OCI-LY1 (cell line): Measurements from ENCODE around the gene MKX.

ENCODE experiments used
- H2AFZ ChIP-seq: fragments of 200-600 bp; sonication (generic), shearing (Covaris generic); 2 replicates; pipeline ENCODE4 v1.6.0; 2014; ENCODE audit warnings: antibody characterized with exemption, mild to moderate bottlenecking, low read length
- H3F3A ChIP-seq: fragments of 200-600 bp; sonication (generic), shearing (Covaris generic); 2 replicates; pipeline ENCODE4 v1.6.0; 2014; ENCODE audit warnings: mild to moderate bottlenecking, antibody characterized with exemption, low read length, moderate library complexity; ENCODE audit not compliant: insufficient read depth
- H3K27ac ChIP-seq: fragments of 200-600 bp; sonication (generic); 2 replicates; pipeline ENCODE4 v1.5.1; 2014; ENCODE audit warnings: low read length, mixed run types, mild to moderate bottlenecking, low read depth; ENCODE audit not compliant: poor library complexity, severe bottlenecking
- H3K27me3 ChIP-seq: fragments of 200-600 bp; sonication (generic); 2 replicates; pipeline ENCODE4 v1.6.0; 2014; ENCODE audit warnings: antibody characterized with exemption, mild to moderate bottlenecking, low read length, moderate library complexity; ENCODE audit not compliant: insufficient read depth
- H3K36me3 ChIP-seq: fragments of 200-600 bp; sonication (generic); 2 replicates; pipeline ENCODE4 v1.6.1; 2014; ENCODE audit warnings: mild to moderate bottlenecking, antibody characterized with exemption, low read length, moderate library complexity, mixed read lengths; ENCODE audit not compliant: insufficient read depth
- H3K4me1 ChIP-seq: fragments of 200-600 bp; sonication (generic); 2 replicates; pipeline ENCODE4 v1.5.1; 2014; ENCODE audit warnings: mild to moderate bottlenecking, low read length, moderate library complexity; ENCODE audit not compliant: insufficient read depth, severe bottlenecking
- H3K4me2 ChIP-seq: fragments of 200-600 bp; sonication (generic), shearing (Covaris generic); 2 replicates; pipeline ENCODE4 v1.6.1; 2014; ENCODE audit warnings: low read length
- H3K4me3 ChIP-seq: fragments of 200-600 bp; sonication (generic); 2 replicates; pipeline ENCODE4 v1.5.1; 2014; ENCODE audit warnings: low read length, low read depth, mild to moderate bottlenecking, mixed read lengths; ENCODE audit not compliant: poor library complexity, severe bottlenecking
- H3K79me2 ChIP-seq: fragments of 200-600 bp; shearing (Covaris generic); 2 replicates; pipeline ENCODE4 v1.6.1; 2016; ENCODE audit warnings: mixed run types, low read length, mixed read lengths; ENCODE audit not compliant: insufficient read depth
- H3K9ac ChIP-seq: fragments of 200-600 bp; sonication (generic), shearing (Covaris generic); 2 replicates; pipeline ENCODE4 v1.6.1; 2014; ENCODE audit warnings: mild to moderate bottlenecking, low read length, mixed read lengths
- H3K9me2 ChIP-seq: fragments of 200-600 bp; sonication (generic), shearing (Covaris generic); 2 replicates; pipeline ENCODE4 v1.6.1; 2014; ENCODE audit warnings: low read depth, mild to moderate bottlenecking, low read length, mixed read lengths
- H3K9me3 ChIP-seq: fragments of 200-600 bp; shearing (Covaris generic); 2 replicates; pipeline ENCODE4 v1.6.1; 2014; ENCODE audit warnings: low read length, mixed read lengths
- H4K20me1 ChIP-seq: fragments of 200-600 bp; sonication (generic), shearing (Covaris generic); 2 replicates; pipeline ENCODE4 v1.6.0; 2016; ENCODE audit warnings: mild to moderate bottlenecking, low read length; ENCODE audit not compliant: insufficient read depth
- EZH2 ChIP-seq: fragments of 200-600 bp; sonication (generic), shearing (Covaris generic); IDR thresholded peaks from 2 replicates; pipeline ENCODE4 v1.8.0; 2017; ENCODE audit warnings: borderline replicate concordance, mixed run types, mild to moderate bottlenecking, antibody characterized with exemption, low read length, moderate library complexity, mixed read lengths
- TF ChIP-seq, protein P1 (sequence below): fragments of 200-600 bp; sonication (generic), shearing (Covaris generic); IDR thresholded peaks from 2 replicates; pipeline ENCODE4 v1.5.1; 2017; ENCODE audit warnings: mild to moderate bottlenecking, antibody characterized with exemption, low read length, moderate library complexity, mixed read lengths

The MKX gene

DNA sequence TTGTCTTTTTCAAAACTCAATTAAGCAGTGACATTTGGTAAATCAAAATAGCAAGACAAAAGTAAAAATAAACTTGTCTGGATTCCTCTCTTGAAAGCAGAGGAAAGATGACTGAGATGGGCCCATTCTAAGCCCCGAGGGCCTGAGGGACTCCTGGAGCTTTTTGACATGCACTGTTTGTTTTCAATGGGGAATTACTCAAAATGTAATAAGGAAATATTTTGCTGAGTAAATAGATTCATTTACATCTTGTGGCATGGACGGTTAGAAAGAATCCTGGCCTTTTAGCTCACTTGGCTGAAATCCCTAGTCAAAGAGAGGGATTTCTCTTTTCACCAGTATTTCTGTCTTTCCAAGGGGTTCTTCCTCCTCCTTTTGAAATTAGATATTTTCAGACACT lies 108.0 kb downstream of the MKX start:
- Histone ChIP-seq H4K20me1 (no peaks in the 10 kb centered on the region), H3K4me3 (no peak overlapping the region), H3K9me3 (no peaks in the 10 kb centered on the region), H3K27ac (no peak overlapping the region), H3K4me2 (no peak overlapping the region), H3K79me2 (no peaks in the 10 kb centered on the region), H3K4me1 (no peaks in the 10 kb centered on the region), H2AFZ (no peak overlapping the region), H3K36me3 (no peaks in the 10 kb centered on the region), H3F3A (no peaks in the 10 kb centered on the region), H3K9me2 (no peaks in the 10 kb centered on the region), H3K9ac (no peak overlapping the region), H3K27me3 (no peaks in the 10 kb centered on the region)
- no peak for TF ChIP-seq EZH2
- TF ChIP-seq, protein P1, sequence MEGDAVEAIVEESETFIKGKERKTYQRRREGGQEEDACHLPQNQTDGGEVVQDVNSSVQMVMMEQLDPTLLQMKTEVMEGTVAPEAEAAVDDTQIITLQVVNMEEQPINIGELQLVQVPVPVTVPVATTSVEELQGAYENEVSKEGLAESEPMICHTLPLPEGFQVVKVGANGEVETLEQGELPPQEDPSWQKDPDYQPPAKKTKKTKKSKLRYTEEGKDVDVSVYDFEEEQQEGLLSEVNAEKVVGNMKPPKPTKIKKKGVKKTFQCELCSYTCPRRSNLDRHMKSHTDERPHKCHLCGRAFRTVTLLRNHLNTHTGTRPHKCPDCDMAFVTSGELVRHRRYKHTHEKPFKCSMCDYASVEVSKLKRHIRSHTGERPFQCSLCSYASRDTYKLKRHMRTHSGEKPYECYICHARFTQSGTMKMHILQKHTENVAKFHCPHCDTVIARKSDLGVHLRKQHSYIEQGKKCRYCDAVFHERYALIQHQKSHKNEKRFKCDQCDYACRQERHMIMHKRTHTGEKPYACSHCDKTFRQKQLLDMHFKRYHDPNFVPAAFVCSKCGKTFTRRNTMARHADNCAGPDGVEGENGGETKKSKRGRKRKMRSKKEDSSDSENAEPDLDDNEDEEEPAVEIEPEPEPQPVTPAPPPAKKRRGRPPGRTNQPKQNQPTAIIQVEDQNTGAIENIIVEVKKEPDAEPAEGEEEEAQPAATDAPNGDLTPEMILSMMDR: no peak

DNA sequence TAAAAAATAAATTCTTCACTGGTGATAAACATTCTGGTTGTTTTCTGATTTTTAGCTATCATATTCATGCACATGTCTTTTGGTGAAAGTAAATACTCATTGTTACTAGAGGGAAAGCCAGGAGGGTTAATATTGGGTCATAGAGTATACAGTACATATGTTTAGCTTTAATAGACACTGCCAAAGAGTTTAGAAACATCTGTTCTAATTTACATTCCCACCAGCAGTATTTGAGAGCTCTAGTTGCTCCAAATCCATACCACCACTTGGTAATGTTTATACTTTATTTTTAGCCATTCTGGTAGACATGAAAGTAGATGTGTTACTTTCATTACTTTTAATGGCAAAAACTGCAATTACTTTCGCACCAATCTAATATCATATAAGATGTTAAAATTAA lies 108.8 kb downstream of the MKX start:
- no peak overlapping the region for H3K27ac ChIP-seq
- H3K9me3 ChIP-seq: no peaks in the 10 kb centered on the region
- H3F3A ChIP-seq: no peaks in the 10 kb centered on the region
- H3K4me2 ChIP-seq: no peak overlapping the region
- no peak overlapping the region for H2AFZ ChIP-seq
- H3K79me2 ChIP-seq: no peaks in the 10 kb centered on the region
- H3K4me3 ChIP-seq: no peak overlapping the region
- H3K4me1 ChIP-seq: no peaks in the 10 kb centered on the region
- H4K20me1 ChIP-seq: no peaks in the 10 kb centered on the region
- no peaks in the 10 kb centered on the region for H3K9me2 ChIP-seq
- no peaks in the 10 kb centered on the region for H3K36me3 ChIP-seq
- no peak overlapping the region for H3K9ac ChIP-seq
- H3K27me3 ChIP-seq: no peaks in the 10 kb centered on the region
- TF ChIP-seq EZH2: no peak
- TF ChIP-seq, protein P1: no peak

DNA sequence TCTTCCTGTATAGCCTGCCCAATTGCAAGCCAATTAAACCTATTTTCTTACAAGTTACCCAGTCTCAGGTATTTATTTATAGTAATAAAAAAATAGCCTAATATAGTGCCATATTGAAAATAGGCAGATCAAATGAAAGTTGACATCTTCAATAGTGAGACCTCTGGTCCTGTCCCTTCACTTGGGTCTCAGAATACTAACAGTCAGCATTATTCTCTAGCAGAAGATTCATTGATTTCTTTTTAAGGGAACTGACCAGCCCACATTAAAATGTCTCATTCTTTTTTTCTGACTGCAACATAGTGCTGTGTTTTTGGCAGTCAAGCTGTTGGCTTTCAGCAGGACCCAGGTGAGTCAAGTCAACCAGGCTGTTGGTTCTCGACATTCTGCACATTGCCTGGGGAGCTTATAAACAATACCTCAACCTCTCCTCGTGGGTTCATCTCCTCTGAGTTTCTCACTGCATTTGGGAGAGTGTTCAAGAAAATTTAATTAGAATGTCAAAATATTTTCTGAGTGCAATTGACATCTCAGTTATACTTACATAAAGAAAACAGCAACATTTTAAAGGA lies 109.8 kb downstream of the MKX start:
- Histone ChIP-seq H3K9ac (no peak overlapping the region), H3K9me2 (no peaks in the 10 kb centered on the region), H3F3A (no peaks in the 10 kb centered on the region), H3K4me1 (no peaks in the 10 kb centered on the region), H3K79me2 (no peaks in the 10 kb centered on the region), H2AFZ (no peak overlapping the region), H3K36me3 (no peaks in the 10 kb centered on the region), H3K27me3 (no peaks in the 10 kb centered on the region), H4K20me1 (no peaks in the 10 kb centered on the region), H3K4me2 (no peak overlapping the region), H3K27ac (no peak overlapping the region), H3K9me3 (no peaks in the 10 kb centered on the region), H3K4me3 (no peak overlapping the region)
- TF ChIP-seq, protein P1: no peak
- no peak for TF ChIP-seq EZH2
